ENCODE results near the gene CHRNA10.

Gene CHRNA10

GRCh38 chr11:3639841-3640240 is 31.3 kb downstream of the CHRNA10 start:
- H4K20me1 ChIP-seq (ENCODE audit: insufficient read depth, low read length, poor library complexity, severe bottlenecking) = no peaks in the 10 kb centered on the region
- no peaks in the 10 kb centered on the region for H3K4me1 ChIP-seq (ENCODE audit: insufficient read depth, low read length, poor library complexity, severe bottlenecking)
- H3K9me2 ChIP-seq (replicated peaks; ENCODE audit: low read depth, low read length) = no peaks in the 10 kb centered on the region
- no peak overlapping the region for H2AFZ ChIP-seq (ENCODE audit: low read length)
- no peaks in the 10 kb centered on the region for H3K27me3 ChIP-seq (ENCODE audit: insufficient read depth, low read length, poor library complexity, severe bottlenecking)
- H3K79me2 ChIP-seq (ENCODE audit: insufficient read depth, low read length) = no peaks in the 10 kb centered on the region
- H3K9ac ChIP-seq (ENCODE audit: low read depth, low read length, poor library complexity, severe bottlenecking) = no peak overlapping the region
- TF ChIP-seq CTCF (conservative IDR thresholded peaks at IDR 0.05; ENCODE audit: low read length) = no peak
- TF ChIP-seq EZH2phosphoT487 (IDR thresholded peaks at IDR 0.05; ENCODE audit: borderline replicate concordance) = no peak
- no peaks in the 10 kb centered on the region for H3K9me3 ChIP-seq (ENCODE audit: insufficient read depth, low read depth, low read length)
- no peaks in the 10 kb centered on the region for H3F3A ChIP-seq (ENCODE audit: low read depth)
- H3K4me3 ChIP-seq (ENCODE audit: low read length, poor library complexity, severe bottlenecking) = no peak overlapping the region
- H3K36me3 ChIP-seq (ENCODE audit: insufficient read depth, low read length) = no peaks in the 10 kb centered on the region
- H3K4me2 ChIP-seq (ENCODE audit: low read depth, low read length, poor library complexity, severe bottlenecking) = no peak overlapping the region

GRCh38 chr11:3638513-3638912 is 32.7 kb downstream of the CHRNA10 start:
- H3F3A ChIP-seq (ENCODE audit: low read depth) = no peaks in the 10 kb centered on the region
- H3K79me2 ChIP-seq (ENCODE audit: insufficient read depth, low read length) = no peaks in the 10 kb centered on the region
- H3K9me2 ChIP-seq (replicated peaks; ENCODE audit: low read depth, low read length) = no peaks in the 10 kb centered on the region
- no peak overlapping the region for H2AFZ ChIP-seq (ENCODE audit: low read length)
- no peaks in the 10 kb centered on the region for H4K20me1 ChIP-seq (ENCODE audit: insufficient read depth, low read length, poor library complexity, severe bottlenecking)
- no peaks in the 10 kb centered on the region for H3K9me3 ChIP-seq (ENCODE audit: insufficient read depth, low read depth, low read length)
- no peaks in the 10 kb centered on the region for H3K4me1 ChIP-seq (ENCODE audit: insufficient read depth, low read length, poor library complexity, severe bottlenecking)
- H3K4me2 ChIP-seq (ENCODE audit: low read depth, low read length, poor library complexity, severe bottlenecking) = no peak overlapping the region
- H3K27me3 ChIP-seq (ENCODE audit: insufficient read depth, low read length, poor library complexity, severe bottlenecking) = no peaks in the 10 kb centered on the region
- H3K9ac ChIP-seq (ENCODE audit: low read depth, low read length, poor library complexity, severe bottlenecking) = no peak overlapping the region
- TF ChIP-seq EZH2phosphoT487 (IDR thresholded peaks at IDR 0.05; ENCODE audit: borderline replicate concordance) (no peak), CTCF (conservative IDR thresholded peaks at IDR 0.05; ENCODE audit: low read length) (no peak)
- no peaks in the 10 kb centered on the region for H3K36me3 ChIP-seq (ENCODE audit: insufficient read depth, low read length)
- no peak overlapping the region for H3K4me3 ChIP-seq (ENCODE audit: low read length, poor library complexity, severe bottlenecking)

- Histone ChIP-seq H3K79me2 (ENCODE audit: insufficient read depth, low read length) (no peaks in the 10 kb centered on the region), H3F3A (ENCODE audit: low read depth) (no peaks in the 10 kb centered on the region), H3K27me3 (ENCODE audit: insufficient read depth, low read length, poor library complexity, severe bottlenecking) (no peaks in the 10 kb centered on the region), H4K20me1 (ENCODE audit: insufficient read depth, low read length, poor library complexity, severe bottlenecking) (no peaks in the 10 kb centered on the region), H3K4me2 (ENCODE audit: low read depth, low read length, poor library complexity, severe bottlenecking) (no peak overlapping the region), H3K4me3 (ENCODE audit: low read length, poor library complexity, severe bottlenecking) (no peak overlapping the region), H3K4me1 (ENCODE audit: insufficient read depth, low read length, poor library complexity, severe bottlenecking) (no peaks in the 10 kb centered on the region), H2AFZ (ENCODE audit: low read length) (no peak overlapping the region), H3K9me2 (replicated peaks; ENCODE audit: low read depth, low read length) (no peaks in the 10 kb centered on the region), H3K36me3 (ENCODE audit: insufficient read depth, low read length) (no peaks in the 10 kb centered on the region), H3K9me3 (ENCODE audit: insufficient read depth, low read depth, low read length) (no peaks in the 10 kb centered on the region), H3K9ac (ENCODE audit: low read depth, low read length, poor library complexity, severe bottlenecking) (no peak overlapping the region)
- no peak for TF ChIP-seq EZH2phosphoT487 (IDR thresholded peaks at IDR 0.05; ENCODE audit: borderline replicate concordance)
Observed at GRCh38 chr11:3637201-3637600, 34.0 kb downstream of the CHRNA10 start.

- Histone ChIP-seq H3K4me3 (ENCODE audit: low read length, poor library complexity, severe bottlenecking) (no peak overlapping the region), H3K36me3 (ENCODE audit: insufficient read depth, low read length) (no peaks in the 10 kb centered on the region), H2AFZ (ENCODE audit: low read length) (no peak overlapping the region), H3K27me3 (ENCODE audit: insufficient read depth, low read length, poor library complexity, severe bottlenecking) (no peaks in the 10 kb centered on the region), H3F3A (ENCODE audit: low read depth) (no peaks in the 10 kb centered on the region), H3K79me2 (ENCODE audit: insufficient read depth, low read length) (no peaks in the 10 kb centered on the region), H3K4me2 (ENCODE audit: low read depth, low read length, poor library complexity, severe bottlenecking) (no peak overlapping the region), H3K4me1 (ENCODE audit: insufficient read depth, low read length, poor library complexity, severe bottlenecking) (no peaks in the 10 kb centered on the region), H4K20me1 (ENCODE audit: insufficient read depth, low read length, poor library complexity, severe bottlenecking) (no peaks in the 10 kb centered on the region), H3K9me3 (ENCODE audit: insufficient read depth, low read depth, low read length) (no peaks in the 10 kb centered on the region), H3K9me2 (replicated peaks; ENCODE audit: low read depth, low read length) (no peaks in the 10 kb centered on the region), H3K9ac (ENCODE audit: low read depth, low read length, poor library complexity, severe bottlenecking) (no peak overlapping the region)
- TF ChIP-seq CTCF (conservative IDR thresholded peaks at IDR 0.05; ENCODE audit: low read length) (no peak), EZH2phosphoT487 (IDR thresholded peaks at IDR 0.05; ENCODE audit: borderline replicate concordance) (no peak)
Observed at GRCh38 chr11:3635641-3636375, 35.4 kb downstream of the CHRNA10 start.
